ENCODE results near the gene JMJD7.
"Not testable (repeated sequence)": the region's sequence is repeated elsewhere in the genome, so short reads cannot be mapped to it uniquely, and the experiment has no call there.

The JMJD7 gene

DNA sequence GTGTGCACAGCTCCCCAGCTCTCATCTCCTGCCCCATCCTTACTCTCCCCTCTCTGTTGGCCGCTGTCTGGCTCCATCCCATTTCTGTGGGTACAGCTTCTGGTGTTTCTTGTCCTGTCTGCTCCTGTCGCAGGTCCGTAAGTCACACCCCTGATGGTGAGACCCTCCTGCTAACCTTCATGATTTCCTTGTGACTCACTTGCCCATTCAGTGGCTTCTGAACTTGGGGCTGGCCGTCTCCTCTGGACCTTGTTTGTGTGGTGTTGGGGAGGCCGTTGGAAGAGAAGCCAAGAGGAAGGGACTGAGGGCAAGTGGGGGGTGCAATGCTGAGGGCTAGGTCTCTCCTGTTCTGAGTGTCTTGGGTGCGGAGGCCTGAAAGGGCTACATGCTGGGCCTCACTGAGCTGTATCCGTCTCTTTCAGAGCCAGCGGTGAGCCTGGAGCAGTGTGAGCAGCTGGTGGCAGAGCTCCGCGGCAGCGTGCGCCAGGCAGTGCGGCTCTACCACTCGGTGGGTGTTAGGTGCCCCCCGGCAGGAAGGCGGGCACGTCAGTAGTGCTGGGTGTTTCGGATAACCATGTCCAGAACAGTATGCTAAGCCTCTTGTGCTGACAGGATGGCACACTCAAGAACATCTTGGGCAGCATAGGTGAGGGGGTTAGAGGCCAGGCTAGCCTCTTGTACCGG lies 3.7 kb upstream of the JMJD7 start:
- no peak for DNase-seq

GRCh38 chr15:41825145-41825544 lies 2.7 kb upstream of the JMJD7 start:
- no peak for DNase-seq

GRCh38 chr15:41825572-41826535 lies 2.0 kb upstream of the JMJD7 start:
- DNase-seq: no peak

DNA sequence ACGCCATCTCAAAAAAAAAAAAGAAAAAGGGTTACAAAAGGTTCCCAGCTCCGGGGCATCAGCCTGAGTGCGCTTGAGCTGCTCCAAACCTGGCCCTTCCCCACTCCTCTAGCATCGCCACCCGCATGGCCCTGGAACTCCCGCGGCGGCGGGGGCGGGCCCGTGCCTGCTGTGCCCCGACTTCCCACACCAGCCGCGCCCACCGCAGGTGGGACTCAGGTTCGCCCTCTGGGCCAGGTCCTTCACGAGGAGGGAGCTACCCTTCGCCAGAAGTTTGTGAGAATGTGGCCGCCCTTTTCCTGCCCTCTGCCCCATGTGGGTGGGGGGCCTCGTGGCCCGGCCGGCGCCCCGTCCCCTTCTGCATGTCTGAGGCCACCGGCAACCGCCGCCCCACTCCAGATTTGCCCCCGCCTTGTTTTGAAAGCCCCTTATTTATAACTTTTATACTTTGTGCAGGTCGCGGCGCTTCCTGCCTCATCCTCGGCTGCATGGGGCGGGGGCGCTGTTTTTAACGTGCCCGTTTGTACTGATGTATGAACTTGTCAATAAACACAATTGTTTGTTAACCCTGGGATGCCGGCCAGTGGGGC lies 507 bp upstream of the JMJD7 start:
- DNase-seq: peak; percentile 10

DNA sequence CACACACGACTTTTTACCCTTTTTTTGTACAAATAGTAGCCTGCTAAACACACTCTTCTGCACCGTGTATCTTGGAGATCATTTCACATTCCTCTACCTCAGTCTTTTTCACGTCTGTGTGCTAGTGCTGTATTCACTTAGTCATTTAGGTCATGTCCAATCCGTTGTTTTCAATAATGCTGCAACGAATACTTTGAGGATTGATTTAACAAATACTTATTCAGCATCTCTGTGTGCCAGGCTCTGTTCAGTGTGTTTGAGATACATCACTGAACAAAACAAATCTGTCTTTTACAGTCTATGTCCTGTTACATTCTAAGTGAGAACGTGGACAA lies 882 bp downstream of the JMJD7 start:
- no peak for DNase-seq

- no peak for DNase-seq
Measured at GRCh38 chr15:41829959-41830646, 2.2 kb downstream of the JMJD7 start.

GRCh38 chr15:41831291-41831690 lies 3.4 kb downstream of the JMJD7 start:
- DNase-seq: not testable (repeated sequence)

- no peak for DNase-seq
Measured at GRCh38 chr15:41832208-41832607, 4.3 kb downstream of the JMJD7 start.

DNA sequence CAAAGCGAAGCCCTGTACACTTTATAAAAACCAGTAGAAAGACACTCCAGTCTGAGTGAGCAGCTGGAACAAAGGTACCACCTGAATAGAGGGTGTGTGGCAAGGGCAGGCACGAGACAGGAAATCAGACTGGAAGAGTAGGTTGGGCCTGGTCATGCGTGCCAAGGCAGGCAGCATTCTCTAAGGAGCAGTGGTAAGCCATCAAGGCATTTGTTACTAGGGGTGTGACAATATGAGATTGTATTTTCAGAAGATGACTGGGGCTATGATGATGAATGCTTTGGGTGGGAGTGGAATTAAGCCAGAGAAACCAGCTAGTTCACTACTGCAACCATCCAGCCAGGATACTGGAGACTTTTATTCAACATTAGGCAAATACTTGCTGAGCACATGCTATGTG lies 5.0 kb downstream of the JMJD7 start:
- DNase-seq: no peak

GRCh38 chr15:41834096-41834495 lies 6.2 kb downstream of the JMJD7 start:
- DNase-seq: no peak

DNA sequence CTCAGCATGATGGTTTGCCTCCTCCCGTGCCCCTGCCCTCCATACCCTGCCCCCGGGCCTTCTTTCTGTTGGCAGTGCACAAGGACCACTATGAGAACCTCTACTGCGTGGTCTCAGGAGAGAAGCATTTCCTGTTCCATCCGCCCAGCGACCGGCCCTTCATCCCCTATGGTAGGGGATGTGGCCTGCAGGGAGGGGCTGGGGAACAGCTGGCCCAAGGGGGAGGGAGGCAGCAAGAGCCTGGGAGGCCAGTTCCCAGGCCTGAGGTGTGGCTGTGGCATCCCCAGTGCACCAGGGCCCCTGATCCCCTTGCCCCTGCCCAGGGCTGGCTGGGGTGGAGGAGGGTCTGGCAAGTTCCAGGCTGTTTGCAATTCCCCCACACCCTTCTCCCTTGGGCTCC lies 8.2 kb downstream of the JMJD7 start:
- no peak for DNase-seq

GRCh38 chr15:41836713-41837454 lies 9.0 kb downstream of the JMJD7 start:
- no peak for DNase-seq

- no peak for DNase-seq
Measured at GRCh38 chr15:41838400-41838897, 10.6 kb downstream of the JMJD7 start, which contains the start of gene PLA2G4B. TSS of gene PLA2G4B (plus strand) at chr15:41838847. CDS start at chr15:41838914, 67 bp downstream.

GRCh38 chr15:41839781-41840491 lies 12.0 kb downstream of the JMJD7 start:
- DNase-seq: no peak

- no peak for DNase-seq
Measured at GRCh38 chr15:41840673-41841072, 12.8 kb downstream of the JMJD7 start.

GRCh38 chr15:41841131-41841530 lies 13.2 kb downstream of the JMJD7 start:
- no peak for DNase-seq

- no peak for DNase-seq
Measured at GRCh38 chr15:41842229-41842628, 14.3 kb downstream of the JMJD7 start.

DNA sequence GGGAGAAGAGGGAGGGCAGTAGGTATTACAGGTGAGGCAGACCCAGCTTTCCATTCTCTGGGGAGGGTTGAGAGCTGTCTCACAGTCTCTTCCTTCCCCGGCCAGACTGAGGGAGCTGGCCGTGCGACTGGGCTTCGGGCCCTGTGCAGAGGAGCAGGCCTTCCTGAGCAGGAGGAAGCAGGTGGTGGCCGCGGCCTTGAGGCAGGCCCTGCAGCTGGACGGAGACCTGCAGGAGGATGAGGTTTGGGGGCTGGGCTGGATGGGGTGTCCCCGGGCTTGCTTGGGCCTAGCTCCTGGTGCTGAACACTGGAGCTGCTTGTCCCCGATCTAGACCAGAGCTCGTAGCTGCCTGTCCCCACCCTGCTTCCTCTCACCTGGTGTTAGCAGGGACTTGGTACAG lies 15.7 kb downstream of the JMJD7 start:
- DNase-seq: no peak

DNA sequence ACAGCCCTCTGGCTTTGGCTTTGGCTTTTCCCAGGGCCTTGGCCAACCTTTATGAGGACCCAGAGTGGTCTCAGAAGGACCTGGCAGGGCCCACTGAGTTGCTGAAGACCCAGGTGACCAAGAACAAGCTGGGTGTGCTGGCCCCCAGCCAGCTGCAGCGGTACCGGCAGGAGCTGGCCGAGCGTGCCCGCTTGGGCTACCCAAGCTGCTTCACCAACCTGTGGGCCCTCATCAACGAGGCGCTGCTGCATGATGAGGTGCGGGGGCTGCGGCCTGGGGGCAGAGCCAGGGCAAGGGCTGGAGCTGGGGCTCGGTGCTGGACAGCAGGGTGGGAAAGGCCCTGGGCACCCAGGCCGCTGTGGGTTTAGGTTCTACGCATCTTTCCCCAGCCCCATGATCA lies 16.9 kb downstream of the JMJD7 start:
- no peak for DNase-seq

GRCh38 chr15:41847206-41847605 lies 19.3 kb downstream of the JMJD7 start:
- no peak for DNase-seq

DNA sequence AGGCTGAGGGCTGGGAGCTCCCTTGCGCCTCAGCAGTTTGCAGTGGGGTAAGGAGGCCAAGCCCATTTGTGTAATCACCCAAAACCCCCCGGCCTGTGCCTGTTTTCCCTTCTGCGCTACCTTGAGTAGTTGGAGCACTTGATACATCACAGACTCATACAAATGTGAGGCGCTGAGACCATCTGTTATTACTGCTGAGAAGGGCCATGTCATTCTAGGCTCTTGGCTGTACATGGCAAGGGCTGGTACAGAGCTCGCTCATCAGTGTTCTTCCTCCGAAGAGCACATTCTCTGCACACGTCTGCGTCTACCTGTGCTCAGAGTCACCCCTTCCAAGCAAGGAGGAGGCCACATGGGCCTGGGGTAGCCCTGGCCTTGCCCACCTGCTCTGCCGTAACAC lies 20.1 kb downstream of the JMJD7 start:
- no peak for DNase-seq

- no peak for DNase-seq
Measured at GRCh38 chr15:41848631-41849030, 20.7 kb downstream of the JMJD7 start.
